ENCODE results near the gene PHRF1. TPM values are rescaled to one million over a fixed set of nuclear protein-coding genes. Genes with fewer than 3 reads are reported as not detected.

The PHRF1 gene
- total and polyA plus RNA-seq, 9 of the 15 experiments (the other 6 are each of a cell fraction or from before 2014, with no cell fraction given) = 0.07 to 37.2 (median 7.7) TPM

- BruUV-seq (replicated peaks) = no TSS peak
- H4K20me1 ChIP-seq (replicated peaks; ENCODE audit: control insufficient read depth, insufficient read depth, low read length) = no peaks in the 10 kb centered on the region
- no peak overlapping the region for H3K27ac ChIP-seq (ENCODE audit: extremely low read depth, low read depth, low read length)
- H3K9me1 ChIP-seq (ENCODE audit: control insufficient read depth, insufficient read depth, low read length) = no peaks in the 10 kb centered on the region
- H3K27me3 ChIP-seq (ENCODE audit: control insufficient read depth in 2 of 2, insufficient read depth in 2 of 2, low read length in 2 of 2) = no peaks in the 10 kb centered on the region
- ChIA-PET POLR2A (interaction anchor here (0.7 to 1.7 kb wide), 3 partner anchors 9 to 48 kb away, joined by 3 to 4 read pairs (median 3); no protein-coding TSS in a partner anchor), CTCF (ENCODE audit: low intra/inter-chr PET ratio) (no interaction called here)
- intact Hi-C loops (cut with micrococcal nuclease) = no loop called here
- H3K79me2 ChIP-seq (ENCODE audit: control insufficient read depth, insufficient read depth, low read length) = no peaks in the 10 kb centered on the region; the same call in 1 of the 3 replicates
- in situ Hi-C loops (cut with MboI) = no loop called here
- peaks cover 87% of the 10 kb centered on the region for H3K36me3 ChIP-seq (ENCODE audit: control insufficient read depth, insufficient read depth, low read length)
- no peak for ATAC-seq
- 96% methylated on average over 10 of the region's 10 CpGs for WGBS (ENCODE audit: insufficient coverage, low coverage, missing lambda C conversion rate)
- no peak overlapping the region for H2AFZ ChIP-seq (ENCODE audit: low read depth, low read length)
- no peaks in the 10 kb centered on the region for H3K9me3 ChIP-seq (replicated peaks; ENCODE audit: control insufficient read depth, insufficient read depth, low read depth, low read length)
- H3K4me1 ChIP-seq (replicated peaks in 1 of 2; ENCODE audit: control insufficient read depth in 2 of 2, insufficient read depth in 2 of 2, low read length in 2 of 2) = peaks cover 0 to 17% of the 10 kb centered on the region in 2 experiments; a peak in 1 of 5 replicates
- peak overlapping the region in 1 of 2 experiments; percentile 29; a peak in 1 of 4 replicates for H3K9ac ChIP-seq (ENCODE audit: insufficient read depth in 1 of 2, low read depth in 2 of 2, low read length in 2 of 2)
- FAIRE-seq = no peak
- H3K4me3 ChIP-seq = no peak overlapping the region
- DNase-seq (ENCODE audit: extremely low read depth in 1 of 4, low spot score in 3 of 4) = no peak
- H3K4me2 ChIP-seq (ENCODE audit: insufficient read depth, low read length) = no peak overlapping the region
- TF ChIP-seq CCAR2 (IDR thresholded peaks at IDR 0.05; ENCODE audit: low read depth, low read length) (no peak), POLR2AphosphoS2 (IDR thresholded peaks at IDR 0.05; ENCODE audit: low read length) (no peak), MLLT1 (IDR thresholded peaks at IDR 0.05) (no peak), LARP7 (IDR thresholded peaks at IDR 0.05) (no peak), RREB1 (CRISPR knock-in tag; IDR thresholded peaks at IDR 0.05) (no peak), MTA2 (IDR thresholded peaks at IDR 0.05; ENCODE audit: low read depth) (no peak), EWSR1 (IDR thresholded peaks at IDR 0.05; ENCODE audit: borderline replicate concordance, low read depth, partially characterized antibody) (no peak), CEBPZ (IDR thresholded peaks at IDR 0.05; ENCODE audit: borderline replicate concordance, low read depth, low read length) (no peak), HMG20B (CRISPR knock-in tag; IDR thresholded peaks at IDR 0.05) (no peak), RHOXF2B (CRISPR knock-in tag; conservative IDR thresholded peaks at IDR 0.05) (no peak), HMBOX1 (IDR thresholded peaks at IDR 0.05) (no peak)
These were observed 20.1 kb downstream of the PHRF1 start for GRCh38 chr11:596374-596773.

Measured in K562 (cell line).